GM18873 (cell line): Measurements from ENCODE around the gene RRAD.

Source experiments
- ATAC-seq: cut with Tn5 transposase; IDR thresholded peaks from one replicate; pipeline ENCODE4 v1.9.1; 2021; ENCODE audit warnings: mild to moderate bottlenecking, moderate library complexity, moderate number of reproducible peaks; ENCODE audit not compliant: unreplicated experiment, low FRiP score

The RRAD gene

GRCh38 chr16:66935314-66936011 lies 10.1 kb upstream of the RRAD start, which contains the start of gene CES2:
TSS of gene CES2 (plus strand) at chr16:66935516. CDS start at chr16:66935636, 120 bp downstream.
- no peak for ATAC-seq

- ATAC-seq: peak; percentile 16
Observed at GRCh38 chr16:66934839-66935313, 9.5 kb upstream of the RRAD start.

GRCh38 chr16:66934138-66934838 lies 9.0 kb upstream of the RRAD start, which contains the start of gene CIAO2B:
TSS of gene CIAO2B (minus strand) at chr16:66934402. CDS start at chr16:66934364, 38 bp downstream.
- peak; percentile 40 for ATAC-seq

DNA sequence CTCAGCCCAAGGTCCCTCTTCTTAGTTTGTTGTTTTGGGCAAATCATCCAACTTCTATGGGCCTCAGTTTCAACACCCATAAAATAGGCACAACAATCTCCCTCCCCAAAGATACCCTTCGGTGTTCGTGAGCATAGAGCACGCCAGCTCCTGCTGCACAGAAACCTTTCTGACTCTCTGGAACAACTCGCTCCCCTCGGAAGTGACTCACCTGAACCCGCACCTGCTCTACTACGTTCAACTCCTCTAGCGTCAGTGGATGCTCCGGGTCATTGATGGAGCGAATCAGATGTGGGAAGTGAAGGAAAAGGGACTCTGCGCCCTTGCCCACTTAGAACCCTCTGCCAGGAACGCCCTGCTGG lies 8.4 kb upstream of the RRAD start:
- ATAC-seq: peak; percentile 9

GRCh38 chr16:66932076-66932475 lies 6.7 kb upstream of the RRAD start:
- no peak for ATAC-seq

GRCh38 chr16:66931665-66932064 lies 6.3 kb upstream of the RRAD start:
- ATAC-seq: no peak

GRCh38 chr16:66930189-66930588 lies 4.9 kb upstream of the RRAD start:
- ATAC-seq: no peak

DNA sequence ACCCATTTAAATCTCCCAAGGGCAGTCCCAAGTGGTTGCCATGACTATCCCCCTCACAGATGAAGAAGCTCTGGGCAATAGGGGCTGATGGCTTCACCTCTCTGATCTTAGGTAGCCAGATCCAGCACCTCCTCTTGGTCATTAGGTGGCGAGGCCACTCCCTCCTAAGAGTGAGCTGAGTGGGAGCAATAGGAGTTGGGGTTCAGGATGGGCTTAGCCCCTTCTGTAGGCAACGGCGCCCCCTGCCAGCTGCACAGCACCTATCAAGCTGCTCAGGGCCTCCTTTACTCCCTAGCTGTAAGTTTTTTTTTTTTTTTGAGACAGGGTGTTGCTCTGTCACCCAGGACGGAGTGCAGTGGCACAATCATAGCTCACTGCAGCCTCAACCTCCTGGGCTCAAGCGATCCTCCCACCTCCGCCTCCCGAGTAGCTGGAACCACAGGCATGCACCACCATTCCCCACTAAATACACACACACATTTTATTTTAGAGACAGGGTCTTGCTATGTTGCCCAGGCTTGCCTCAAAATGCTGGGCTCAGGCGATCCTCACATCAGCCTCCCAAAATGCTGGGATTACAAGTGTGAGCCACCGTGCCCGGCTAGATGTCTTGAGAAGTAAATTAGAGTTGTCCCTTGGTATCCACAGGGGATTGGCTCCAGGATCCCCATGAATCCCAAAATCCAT lies 3.5 kb upstream of the RRAD start:
- no peak for ATAC-seq

DNA sequence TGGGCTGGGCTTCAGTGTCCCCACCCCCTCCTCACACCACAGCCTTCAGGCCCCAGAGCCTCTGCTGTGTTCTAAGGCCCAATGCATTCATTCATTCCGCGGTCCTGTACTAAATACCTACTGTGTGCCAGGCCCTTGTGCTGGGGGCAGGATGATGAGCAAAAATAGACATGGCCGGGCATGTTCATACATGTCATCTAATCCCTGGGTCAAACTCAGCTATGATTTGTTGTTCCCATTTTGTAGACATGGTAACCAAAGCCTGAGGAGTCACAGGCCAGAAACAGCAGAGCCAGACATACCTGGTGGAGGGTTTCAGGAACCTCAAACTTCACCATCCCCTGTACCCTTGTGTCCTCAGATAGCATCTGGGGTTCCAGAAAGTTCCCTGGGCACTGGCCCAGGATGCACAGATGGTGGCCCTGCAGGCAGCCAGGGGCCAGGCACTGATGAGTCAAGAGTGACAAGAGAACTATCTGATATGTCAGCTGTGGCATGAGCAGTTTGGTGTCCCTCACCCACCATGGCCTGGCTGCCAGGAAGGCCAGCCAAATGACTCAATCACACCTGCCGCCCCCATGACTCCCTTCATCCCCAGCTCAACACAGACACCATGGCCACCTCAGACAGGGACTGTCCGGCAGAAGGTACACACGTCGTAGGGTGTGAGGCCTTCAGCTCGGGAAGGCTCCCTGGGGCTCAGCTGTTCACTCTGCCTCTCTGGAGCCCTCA lies 2.7 kb upstream of the RRAD start:
- no peak for ATAC-seq

DNA sequence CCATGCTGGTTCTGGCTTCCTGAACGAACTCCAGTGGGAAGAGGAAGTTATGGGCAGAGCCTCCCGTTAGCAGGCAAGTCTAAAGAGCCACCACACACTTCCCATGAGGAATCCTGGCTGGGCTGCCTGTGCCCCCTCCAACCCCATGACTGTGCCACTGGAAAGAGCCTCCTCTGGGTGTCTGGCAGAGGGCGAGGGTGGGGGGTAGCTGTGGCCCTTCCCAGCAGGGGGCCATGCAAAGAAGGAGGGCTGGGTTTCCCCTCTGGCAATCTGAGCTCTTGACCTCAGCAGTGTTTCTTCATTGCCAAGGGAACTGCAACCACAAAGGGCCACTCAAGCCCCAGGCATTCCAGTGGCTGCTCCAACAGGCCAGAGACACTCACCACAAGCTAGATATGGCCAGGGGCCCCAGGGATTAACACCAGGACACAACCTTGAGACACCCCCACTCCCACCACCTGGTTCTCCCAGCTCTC lies 1.7 kb upstream of the RRAD start:
- no peak for ATAC-seq

GRCh38 chr16:66926171-66926947 lies 1.0 kb upstream of the RRAD start:
- ATAC-seq: no peak

DNA sequence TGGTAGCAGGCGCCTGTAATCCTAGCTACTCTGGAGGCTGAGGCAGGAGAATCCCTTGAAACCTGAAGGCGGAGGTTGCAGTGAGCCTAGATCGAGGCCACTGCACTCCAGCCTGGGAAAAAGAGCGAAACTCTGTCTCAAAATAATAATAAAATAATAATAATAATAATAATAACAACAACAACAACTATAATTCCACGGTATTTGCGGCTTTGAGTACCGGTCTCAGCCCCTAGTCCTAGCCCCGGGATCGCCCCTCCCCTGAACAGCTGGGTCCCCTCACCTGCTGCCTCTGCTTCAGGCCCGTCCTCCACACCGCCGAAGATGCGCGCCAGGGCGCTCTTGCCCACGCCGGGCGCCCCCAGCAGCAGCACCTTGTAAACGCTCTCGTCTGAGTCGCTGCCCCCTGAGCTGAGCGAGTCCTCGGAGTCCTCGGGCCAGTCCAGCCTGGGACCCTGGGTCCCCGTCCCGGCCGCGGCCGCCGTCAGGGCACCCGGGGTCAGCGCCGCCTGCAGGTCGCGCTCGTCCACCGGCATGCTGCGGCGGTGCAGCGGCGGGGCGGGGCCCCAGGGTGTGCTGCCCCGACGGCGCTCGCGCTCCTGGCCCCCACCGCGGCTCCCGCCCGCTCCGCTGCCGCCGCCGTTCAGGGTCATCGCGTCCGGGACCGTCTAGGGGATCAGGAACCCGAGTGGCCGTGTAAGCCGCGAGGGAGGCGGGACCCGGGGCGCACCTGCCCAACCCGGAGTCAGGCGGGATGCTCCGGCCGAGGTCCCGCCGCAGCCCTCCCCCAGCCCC lies 611 bp downstream of the RRAD start:
- no peak for ATAC-seq

GRCh38 chr16:66923866-66924265 lies 1.5 kb downstream of the RRAD start:
- ATAC-seq: no peak

DNA sequence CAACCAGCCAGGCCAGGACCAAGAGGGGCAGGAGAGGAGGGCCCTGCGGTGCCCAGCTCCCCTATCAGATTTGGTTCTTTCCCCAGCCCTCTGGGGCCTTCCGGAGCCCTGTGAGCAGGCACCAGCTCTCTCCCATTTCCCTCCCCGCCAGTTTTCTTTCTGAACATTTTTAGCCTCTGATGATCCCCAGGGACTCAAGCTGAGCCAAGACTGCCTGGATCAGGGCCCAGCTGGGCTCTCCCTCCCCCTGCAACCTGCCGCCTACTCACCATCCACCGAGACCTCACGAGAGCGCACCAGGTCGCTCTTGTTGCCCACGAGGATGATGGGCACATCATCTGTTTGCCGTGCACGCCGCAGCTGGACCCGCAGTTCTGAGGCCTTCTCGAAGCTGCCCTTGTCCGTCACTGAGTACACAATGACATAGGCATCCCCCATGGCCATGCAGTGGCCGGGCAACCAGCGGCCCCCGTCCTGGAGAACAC lies 2.0 kb downstream of the RRAD start:
- no peak for ATAC-seq

- no peak for ATAC-seq
Observed at GRCh38 chr16:66921729-66922450, 3.4 kb downstream of the RRAD start.

GRCh38 chr16:66920924-66921680 lies 4.2 kb downstream of the RRAD start:
- no peak for ATAC-seq

GRCh38 chr16:66920299-66920590 lies 5.1 kb downstream of the RRAD start:
- ATAC-seq: no peak
